GF-D8 (cell line): ENCODE measurements around the gene SOX15.
A peak's percentile ranks its signal among the peaks of the same experiment; 100 is the strongest.
"Not testable (repeated sequence)": the region's sequence is repeated elsewhere in the genome, so short reads cannot be mapped to it uniquely, and the experiment has no call there.

Experiments
- DNase-seq: peaks from one replicate; lab custom pipeline; 2025; lab: John Stamatoyannopoulos, UW

The SOX15 gene

GRCh38 chr17:7610641-7611040 is 20.7 kb upstream of the SOX15 start:
- DNase-seq = no peak

- no peak for DNase-seq
These were observed 16.4 kb upstream of the SOX15 start for GRCh38 chr17:7606280-7606679.

DNA sequence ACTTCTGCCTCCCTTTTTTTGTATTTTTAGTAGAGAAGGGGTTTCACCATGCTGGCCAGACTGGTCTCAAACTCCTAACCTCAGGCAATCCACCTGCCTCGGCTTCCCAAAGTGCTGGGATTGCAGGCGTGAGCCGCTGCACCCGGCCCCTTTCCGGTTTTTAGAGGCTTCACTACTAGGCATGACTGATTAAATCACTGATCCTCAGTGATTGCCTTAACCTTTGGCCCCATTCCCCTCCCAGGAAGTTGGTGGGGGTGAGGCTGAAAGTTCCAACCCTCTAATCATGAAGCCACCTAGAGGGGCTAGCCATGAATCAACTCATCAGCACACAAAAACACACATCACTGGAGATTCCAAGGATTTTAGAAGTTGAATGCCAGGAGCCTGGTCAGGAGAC is 7.7 kb upstream of the SOX15 start:
- not testable (repeated sequence) for DNase-seq

DNA sequence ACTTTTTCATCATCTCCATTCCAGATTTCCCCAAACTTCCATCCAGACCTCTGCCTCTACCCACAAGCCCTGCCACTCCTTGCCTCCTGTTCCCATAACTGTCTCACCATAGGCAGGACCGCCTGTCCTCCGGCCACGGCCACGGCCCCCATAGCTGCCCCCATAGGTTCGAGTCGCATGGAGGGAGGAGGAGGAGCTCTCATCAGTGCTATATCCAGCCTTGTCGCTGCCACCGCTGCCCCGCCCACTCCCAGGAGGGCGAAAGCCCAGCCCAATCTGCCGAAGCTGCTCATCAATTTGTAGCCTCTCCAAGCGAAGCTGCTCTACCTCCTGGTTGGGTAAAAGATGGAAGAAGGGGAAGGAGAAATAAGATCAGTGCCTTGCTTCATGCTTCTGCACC is 3.4 kb upstream of the SOX15 start:
- no peak for DNase-seq

GRCh38 chr17:7592422-7593021 is 2.6 kb upstream of the SOX15 start:
- DNase-seq = no peak

DNA sequence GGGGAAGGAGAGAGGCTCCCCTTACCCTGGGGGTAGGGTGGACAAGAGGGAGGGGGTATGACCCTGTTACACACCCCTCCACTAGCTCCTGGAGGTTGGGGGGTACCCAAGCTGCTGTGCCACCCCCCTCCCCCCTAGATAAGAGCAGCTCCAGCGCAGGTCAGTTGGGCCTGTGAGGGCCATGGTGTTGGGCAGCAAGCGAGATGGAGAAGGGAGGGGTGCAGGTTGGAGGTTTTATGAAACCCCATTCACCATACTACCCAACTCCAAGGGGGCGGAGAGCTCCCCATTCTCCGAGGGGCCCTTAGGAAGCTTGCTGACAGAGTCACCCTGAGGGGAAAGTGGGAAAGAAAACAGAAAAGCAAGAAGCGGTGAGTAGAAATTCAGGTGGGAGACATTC is 1.7 kb upstream of the SOX15 start:
- no peak for DNase-seq

- no peak for DNase-seq
These were observed 849 bp upstream of the SOX15 start for GRCh38 chr17:7590743-7591142.

DNA sequence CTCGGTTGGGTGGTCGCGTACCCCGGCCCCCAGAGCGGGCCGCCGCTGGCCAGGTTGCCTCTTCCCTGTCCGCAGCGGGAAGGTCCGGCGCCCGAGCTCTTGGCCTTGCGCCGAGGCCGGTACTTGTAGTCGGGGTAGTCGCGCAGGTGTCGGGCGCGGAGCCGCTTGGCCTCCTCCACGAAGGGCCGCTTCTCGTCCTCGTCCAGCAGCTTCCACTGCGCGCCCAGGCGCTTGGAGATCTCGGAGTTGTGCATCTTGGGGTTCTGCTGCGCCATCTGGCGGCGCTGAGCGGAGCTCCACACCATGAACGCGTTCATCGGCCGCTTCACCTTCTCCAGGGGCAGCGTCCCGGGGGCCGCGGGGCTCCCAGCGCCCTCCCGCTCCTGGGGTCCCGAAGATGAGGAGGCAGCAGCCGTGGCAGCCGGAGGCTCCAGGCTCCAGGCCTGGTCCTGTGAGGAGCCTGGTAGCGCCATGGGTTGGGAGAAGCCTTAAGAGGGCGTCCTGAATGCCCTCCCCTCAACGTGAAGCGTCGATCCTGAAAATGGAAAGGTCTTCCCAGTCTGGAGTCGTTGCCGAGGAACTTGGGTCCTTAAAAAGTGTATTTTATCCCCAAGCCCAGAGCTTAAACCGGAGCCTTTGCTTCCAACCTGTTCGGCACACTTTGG is 558 bp downstream of the SOX15 start:
- no peak for DNase-seq

DNA sequence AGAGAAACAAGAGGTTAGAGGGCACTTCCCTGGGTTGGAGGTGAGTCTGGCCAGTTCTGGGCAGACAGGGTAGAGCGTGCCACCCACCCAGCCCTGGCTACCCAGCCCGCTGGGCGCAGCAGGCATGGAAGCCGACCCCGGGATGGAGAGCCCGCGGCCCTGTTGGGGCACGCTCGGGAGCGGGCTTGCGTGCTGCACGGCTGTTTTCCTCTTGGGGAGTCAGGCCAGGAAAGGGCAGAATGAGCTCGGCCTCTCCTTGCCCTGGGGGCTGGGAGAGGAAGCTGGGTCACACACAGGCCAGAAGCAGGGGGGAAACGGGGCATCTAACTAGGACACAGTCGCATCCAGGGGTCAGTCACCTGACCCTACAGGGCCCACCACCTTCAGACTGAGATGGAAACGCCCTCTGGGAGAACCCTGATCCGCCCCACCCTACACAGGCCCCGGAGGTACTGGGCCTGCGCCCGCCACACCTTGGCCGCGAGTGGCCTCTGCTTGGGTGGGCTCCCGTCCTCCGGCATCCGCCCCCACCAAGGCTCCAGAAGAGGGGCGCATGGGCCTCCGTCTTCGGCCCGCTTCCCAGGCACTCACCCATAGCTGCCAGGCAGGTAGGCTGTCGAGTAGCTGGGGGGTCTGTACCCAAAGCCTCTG is 1.2 kb downstream of the SOX15 start:
- DNase-seq = no peak

- DNase-seq = no peak
These were observed 2.3 kb downstream of the SOX15 start for GRCh38 chr17:7587420-7588151.

- DNase-seq = no peak
These were observed 3.0 kb downstream of the SOX15 start for GRCh38 chr17:7586673-7587419.

- peak; percentile 72 for DNase-seq
These were observed 6.4 kb downstream of the SOX15 start, which contains the start of gene MPDU1 for GRCh38 chr17:7583253-7584109. Gene MPDU1 (plus strand): TSS chr17:7583852. CDS start chr17:7583863, 11 bp downstream.

GRCh38 chr17:7582396-7583252 is 7.3 kb downstream of the SOX15 start:
- no peak for DNase-seq

DNA sequence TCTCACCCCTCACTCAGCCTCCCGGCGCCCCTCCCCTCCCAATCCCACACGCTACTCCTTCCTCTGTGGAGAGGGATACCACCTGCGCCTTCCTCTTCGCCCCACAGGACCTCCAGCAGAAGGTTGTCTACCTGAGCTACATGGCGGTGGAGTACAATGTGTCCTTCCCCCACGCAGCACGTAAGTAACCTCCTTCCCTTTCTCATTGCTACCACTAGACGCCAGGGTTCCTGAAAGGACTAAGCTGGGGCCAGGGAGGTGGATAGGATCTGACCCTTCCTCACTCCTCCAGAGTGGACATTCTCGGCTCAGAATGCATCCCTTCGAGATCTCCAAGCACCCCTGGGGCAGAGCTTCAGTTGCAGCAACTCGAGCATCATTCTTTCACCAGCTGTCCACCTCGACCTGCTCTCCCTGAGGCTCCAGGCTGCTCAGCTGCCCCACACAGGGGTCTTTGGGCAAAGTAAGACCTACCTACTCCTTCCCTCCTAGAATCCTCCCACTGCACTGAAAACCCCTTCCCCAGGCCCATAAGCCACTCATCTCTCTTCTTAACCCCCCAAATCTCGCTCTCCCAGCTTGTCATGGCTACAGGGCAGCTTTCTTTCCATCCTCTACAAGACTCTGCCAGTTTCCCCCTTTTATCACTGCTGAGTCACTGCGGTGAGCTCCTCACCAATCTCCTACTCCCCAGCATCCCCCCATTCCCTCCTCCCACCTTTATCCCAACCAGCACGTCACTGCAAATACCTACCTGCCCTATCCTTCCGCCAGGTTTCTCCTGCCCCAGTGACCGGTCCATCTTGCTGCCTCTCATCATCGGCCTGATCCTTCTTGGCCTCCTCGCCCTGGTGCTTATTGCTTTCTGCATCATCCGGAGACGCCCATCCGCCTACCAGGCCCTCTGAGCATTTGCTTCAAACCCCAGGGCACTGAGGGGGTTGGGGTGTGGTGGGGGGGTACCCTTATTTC is 9.0 kb downstream of the SOX15 start:
- no peak for DNase-seq

DNA sequence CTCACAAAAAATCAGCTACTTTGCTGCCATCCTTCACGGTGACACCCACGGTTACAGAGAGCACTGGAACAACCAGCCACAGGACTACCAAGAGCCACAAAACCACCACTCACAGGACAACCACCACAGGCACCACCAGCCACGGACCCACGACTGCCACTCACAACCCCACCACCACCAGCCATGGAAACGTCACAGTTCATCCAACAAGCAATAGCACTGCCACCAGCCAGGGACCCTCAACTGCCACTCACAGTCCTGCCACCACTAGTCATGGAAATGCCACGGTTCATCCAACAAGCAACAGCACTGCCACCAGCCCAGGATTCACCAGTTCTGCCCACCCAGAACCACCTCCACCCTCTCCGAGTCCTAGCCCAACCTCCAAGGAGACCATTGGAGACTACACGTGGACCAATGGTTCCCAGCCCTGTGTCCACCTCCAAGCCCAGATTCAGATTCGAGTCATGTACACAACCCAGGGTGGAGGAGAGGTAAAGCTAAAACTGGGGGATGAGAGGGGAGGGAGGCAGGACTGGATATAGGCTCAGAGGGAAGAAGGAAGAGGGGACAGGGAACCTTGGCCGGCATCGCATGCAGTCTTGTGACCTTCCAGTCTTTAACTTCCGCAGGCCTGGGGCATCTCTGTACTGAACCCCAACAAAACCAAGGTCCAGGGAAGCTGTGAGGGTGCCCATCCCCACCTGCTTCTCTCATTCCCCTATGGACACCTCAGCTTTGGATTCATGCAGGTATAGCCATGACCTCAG is 9.9 kb downstream of the SOX15 start:
- no peak for DNase-seq

DNA sequence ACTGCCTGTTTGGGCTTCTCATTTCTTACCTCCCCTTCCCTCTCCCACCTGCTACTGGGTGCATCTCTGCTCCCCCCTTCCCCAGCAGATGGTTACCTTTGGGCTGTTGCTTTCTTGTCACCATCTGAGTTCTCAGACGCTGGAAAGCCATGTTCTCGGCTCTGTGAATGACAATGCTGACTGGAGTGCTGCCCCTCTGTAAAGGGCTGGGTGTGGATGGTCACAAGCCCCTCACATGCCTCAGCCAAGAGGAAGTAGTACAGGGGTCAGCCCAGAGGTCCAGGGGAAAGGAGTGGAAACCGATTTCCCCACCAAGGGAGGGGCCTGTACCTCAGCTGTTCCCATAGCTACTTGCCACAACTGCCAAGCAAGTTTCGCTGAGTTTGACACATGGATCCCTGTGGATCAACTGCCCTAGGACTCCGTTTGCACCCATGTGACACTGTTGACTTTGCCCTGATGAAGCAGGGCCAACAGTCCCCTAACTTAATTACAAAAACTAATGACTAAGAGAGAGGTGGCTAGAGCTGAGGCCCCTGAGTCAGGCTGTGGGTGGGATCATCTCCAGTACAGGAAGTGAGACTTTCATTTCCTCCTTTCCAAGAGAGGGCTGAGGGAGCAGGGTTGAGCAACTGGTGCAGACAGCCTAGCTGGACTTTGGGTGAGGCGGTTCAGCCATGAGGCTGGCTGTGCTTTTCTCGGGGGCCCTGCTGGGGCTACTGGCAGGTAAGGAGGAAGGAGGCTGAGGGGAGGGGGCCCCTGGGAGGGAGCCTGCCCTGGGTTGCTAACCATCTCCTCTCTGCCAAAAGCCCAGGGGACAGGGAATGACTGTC is 10.7 kb downstream of the SOX15 start, which contains the start of gene CD68:
TSS of gene CD68 (plus strand) at position 638 of the 833 bp plus-strand sequence. CDS start at position 678, 40 bp downstream.
- peak; percentile 65 for DNase-seq
